Fibroblast of skin of back (primary cell): ENCODE measurements around the gene KAZN.
A peak's percentile ranks its signal among the peaks of the same experiment; 100 is the strongest.

Experiments
- DNase-seq: peaks from one replicate; pipeline ENCODE4 v3.0.0-alpha.2; 2013

Gene KAZN

GRCh38 chr1:14921057-14921456 is 322.6 kb downstream of the KAZN start:
- DNase-seq: no peak

DNA sequence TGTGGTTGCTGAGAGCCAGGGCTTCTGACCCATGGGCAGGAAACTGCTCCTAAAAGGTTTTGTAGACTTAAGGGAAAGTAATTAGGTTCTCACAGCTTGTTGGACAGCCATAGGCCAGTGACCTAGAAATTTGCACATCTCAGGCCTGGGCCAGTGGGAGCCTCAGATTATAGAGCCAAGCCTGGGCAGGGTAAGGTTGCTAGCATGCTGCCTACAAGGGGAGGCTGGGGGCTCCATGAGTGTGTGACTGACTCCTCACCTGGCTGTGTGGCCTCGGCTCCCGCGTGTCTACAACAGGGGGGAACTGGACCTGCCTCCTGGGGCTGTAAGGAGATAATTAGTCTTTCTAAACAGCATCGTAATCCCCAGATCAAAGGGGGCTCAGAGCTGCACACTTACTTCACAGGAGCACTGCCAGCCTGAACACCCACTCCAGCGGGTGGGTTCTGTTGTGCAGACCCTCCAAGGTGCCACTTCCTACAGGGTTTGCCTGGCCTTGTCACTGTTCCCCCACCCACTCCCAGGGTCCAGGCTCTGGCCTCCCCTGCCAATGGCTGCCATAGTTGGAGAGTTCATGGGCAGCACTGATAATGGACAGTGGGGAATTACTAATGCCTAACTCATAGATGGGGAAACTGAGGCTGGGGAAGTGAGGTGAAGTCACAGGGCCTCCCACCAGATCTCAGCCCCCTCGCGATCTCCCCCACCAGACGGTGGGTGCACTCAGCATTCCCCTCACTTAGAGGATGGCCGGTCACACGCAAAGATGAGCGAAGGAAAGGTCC is 324.6 kb downstream of the KAZN start:
- no peak for DNase-seq

- DNase-seq: peak; percentile 70
These were observed 325.4 kb downstream of the KAZN start for GRCh38 chr1:14923727-14924452.

GRCh38 chr1:14924455-14925331 is 326.2 kb downstream of the KAZN start:
- DNase-seq: peak; percentile 53

- no peak for DNase-seq
These were observed 327.1 kb downstream of the KAZN start for GRCh38 chr1:14925336-14926136.

DNA sequence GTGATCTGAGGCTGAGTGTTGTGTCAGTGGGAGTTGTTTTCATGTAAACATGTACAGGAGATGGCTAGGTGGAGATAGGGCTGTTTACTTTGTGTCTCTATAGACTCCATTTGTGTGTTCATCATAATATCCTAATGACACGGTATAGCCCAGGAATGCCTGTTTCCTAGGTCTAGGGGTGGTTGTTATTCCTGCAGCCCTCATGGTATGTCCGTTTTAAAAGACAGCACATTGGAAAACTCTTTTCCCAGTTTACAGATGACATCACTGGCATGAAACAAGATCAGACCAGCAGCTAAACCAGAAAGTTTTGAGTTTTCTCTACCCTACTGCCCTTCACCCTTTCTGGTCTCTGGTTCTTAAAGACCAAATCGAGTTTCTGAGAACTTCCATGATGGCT is 327.7 kb downstream of the KAZN start:
- peak; percentile 84 for DNase-seq

DNA sequence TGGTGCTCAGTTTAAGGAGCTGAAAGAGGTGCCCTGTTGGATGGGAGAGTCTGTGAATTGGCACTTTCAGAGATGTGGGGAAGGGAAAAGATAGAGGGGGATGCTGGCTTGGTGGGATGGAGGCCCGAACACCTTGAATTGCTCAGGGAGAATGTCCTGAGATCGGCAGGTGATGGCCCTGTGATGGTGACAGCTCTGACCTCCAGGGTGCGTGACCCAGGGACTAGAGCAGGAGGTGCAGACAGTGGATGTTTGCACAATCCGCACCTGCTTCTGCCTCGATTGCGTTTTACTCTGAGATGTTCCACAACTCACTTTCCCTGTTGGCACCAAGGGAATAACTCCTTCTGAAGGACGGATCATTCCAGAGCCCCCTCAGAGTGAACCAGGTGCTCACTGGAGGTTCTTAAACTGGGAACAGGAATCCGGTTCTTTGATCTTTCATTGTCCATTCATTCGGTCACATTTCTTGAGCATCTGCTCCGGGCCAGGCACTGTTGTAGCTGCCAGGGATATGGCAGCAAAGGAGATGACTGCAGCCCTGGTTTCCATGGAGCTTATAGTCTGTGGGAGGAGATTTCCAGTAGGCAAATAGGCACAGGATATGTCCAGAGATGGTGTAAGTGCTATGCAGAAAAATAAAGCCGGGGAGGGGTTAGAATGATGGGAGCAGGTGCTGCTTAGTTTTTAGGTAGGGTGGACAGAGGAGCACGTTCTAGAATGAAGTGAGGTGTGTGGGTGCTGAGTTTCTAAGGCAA is 328.5 kb downstream of the KAZN start:
- no peak for DNase-seq

- no peak for DNase-seq
These were observed 329.9 kb downstream of the KAZN start for GRCh38 chr1:14928412-14928811.

GRCh38 chr1:14928886-14929546 is 330.5 kb downstream of the KAZN start:
- DNase-seq: no peak

DNA sequence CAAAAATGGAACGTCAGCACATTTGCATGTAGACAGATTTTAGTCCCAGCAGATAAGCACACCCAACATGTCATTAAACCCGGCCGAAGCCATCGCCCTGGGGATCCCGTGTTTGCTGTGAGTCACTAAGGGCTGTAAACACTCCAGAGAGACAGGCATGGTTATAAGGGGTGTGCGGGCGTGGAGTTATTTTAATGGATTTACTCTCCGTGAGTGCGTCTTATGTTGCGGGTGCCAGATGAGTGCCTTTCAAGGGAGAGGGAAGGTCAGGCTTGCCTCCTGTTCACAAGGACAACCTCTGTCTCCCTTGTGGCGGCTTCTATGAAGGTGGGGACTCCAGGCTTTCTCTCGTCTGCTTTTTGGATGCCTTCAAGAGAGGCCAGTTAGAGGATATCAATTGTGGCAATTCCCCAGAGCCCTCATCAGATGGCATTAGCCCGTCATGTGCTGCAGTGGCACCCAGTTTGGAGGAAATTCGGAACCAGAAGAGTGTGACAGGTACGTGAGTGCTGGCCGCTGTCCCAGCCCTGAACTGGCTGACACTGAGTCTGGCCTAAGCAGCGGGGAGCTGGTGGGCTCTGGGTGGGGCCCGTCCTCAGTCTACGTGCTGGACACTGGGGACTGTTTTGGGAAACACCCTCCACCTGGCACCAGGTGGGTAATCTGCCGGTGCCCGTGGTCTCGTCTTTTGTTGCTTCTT is 331.2 kb downstream of the KAZN start:
- no peak for DNase-seq

DNA sequence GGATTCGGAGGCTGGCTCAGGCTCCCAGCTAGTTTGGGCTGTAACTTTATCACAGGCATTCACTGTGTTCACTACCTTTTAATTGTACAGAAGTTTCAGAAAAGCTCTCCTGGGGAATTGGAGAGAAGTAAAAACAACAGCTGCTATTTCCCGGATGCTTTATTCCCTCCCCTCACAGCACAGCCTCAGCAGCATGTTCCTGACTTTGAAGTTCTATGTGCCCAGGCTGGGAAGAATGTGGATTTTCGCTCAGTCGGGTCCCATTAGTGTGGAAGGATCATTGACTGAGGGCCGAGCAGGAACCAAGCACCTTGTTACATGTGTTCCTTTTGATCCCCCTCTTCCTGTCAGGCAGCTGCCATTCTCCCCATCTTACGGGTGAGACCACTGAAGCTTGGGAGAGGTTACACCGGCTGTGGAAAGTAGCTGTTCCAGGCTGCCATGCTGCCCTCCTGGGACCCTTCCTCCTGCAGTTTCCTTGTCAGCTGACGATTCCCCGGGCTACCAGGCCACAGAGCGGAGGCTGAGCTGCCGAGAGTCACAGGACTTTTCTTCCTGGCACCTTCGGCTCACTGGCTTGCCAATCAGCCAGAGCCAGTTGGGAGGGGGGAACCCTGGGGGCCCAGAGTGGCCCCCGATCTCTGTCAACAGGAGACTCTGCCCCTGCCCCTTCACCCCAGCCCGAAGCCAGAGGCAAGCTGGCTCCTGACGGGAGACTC is 331.9 kb downstream of the KAZN start:
- no peak for DNase-seq

DNA sequence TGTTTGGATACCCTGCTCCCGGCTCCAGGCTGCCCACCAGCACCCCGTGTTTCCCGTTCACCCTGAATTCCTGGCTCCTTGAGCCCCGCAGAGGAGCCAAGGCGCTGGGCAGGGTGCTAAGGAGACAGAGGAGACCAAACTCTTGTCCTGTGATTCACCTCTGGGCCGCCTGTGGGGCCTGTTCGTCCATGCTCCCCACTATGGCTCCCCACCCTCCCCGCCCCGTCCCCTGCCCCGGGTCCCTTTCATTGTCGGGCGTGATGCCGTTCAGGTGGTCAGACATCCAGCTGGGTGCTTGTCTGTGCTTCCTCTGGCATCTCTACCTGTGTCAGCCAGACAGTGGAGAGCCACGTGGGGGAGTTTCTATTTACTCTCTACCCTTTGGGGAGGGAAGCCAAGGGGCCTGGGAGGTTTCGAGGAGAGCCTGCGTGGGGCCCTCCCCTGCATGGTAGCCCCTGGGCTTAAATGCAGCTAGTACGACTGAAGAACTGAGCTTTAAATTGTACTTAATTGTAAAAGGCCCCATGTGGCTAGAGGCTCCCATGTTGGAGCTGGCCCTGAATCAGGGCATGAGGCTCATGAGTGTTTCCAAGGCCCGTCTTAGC is 333.7 kb downstream of the KAZN start:
- no peak for DNase-seq

- no peak for DNase-seq
These were observed 336.4 kb downstream of the KAZN start for GRCh38 chr1:14934867-14935266.

DNA sequence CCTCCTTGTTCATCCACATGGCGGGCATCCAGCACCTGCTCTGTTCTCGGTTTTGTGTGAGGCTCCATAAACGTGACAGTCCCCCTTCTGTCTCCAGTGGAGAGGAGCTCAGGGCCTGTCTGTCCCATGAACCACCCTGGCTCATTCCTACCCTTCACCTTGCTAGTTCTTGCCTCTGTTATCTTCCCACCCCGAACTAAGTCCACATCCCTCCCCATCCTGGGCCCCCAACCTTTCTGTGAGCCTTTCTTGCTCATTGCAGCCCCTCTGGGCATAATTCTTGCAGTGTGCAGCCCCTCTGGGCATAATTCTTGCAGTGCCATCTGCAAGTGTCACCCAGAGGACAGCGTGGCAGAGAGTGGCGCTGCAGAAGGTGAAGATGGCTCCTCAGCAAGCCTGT is 338.3 kb downstream of the KAZN start:
- no peak for DNase-seq

DNA sequence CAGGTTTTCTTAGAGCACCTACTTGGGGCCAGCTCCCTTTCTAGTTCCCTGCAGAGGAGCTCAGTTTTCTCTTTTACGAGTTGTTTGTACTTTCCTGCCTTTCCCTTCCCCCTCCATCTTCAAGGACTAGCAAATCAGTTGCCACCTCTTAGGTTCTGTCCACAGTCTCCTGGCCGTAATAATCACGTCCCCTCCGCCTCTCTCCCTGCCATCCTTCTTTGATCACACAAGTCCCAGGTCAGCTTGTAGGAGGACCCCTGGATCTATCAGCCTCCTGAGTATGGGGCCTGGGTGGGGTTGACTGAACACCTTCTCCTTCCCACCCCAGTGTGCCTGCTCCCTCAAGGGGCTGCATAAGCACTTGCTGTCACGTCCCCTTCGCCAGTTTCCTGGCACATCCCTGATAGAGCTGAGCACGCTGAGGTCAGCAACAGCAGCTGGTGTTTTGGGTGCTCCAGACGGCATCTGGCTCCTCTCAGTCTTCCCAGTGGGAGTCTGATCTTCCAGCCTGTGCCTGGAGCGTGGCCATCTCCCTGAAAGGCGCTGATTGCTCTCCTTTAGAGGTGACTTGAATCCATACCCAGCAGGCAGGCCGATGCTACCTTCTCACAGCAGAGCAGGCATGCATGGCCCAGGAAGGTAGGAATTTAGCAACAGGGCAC is 338.9 kb downstream of the KAZN start:
- no peak for DNase-seq

DNA sequence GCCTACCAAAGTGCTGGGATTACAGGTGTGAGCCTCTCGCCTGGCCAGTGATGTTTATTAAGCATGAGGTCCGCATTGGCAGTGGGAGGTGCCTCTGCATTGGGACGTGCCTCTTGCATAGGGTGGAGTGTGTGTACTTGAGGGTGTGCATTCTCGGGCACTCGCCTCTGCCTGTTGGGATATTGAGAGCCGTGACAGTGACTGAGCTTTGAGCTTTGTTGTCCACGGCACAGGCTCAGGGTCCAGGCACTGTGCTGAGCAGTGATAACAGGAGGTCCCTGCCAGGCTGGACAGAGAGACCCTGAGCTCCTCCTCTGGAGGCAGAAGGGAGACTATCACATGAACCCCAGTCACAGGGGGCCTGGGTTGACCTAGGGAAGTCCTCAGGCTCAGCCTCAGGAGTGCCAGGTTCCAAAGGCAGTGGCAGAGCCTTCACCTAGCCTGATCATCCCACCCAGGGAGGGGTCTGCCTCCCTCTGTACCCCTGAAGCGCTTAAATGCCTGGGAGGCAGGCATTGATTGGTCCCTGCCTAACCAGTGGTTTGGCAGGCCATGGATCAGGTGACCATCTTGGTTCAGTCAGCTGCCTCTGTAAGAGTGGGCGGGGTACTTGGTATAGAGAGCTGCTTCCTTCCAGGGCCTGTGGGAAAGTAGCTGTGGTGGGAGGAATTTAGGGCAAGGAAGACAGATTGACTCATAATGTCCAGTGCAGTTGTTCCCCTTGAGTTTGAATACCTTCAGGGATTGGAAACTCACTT is 341.2 kb downstream of the KAZN start:
- peak; percentile 89 for DNase-seq

DNA sequence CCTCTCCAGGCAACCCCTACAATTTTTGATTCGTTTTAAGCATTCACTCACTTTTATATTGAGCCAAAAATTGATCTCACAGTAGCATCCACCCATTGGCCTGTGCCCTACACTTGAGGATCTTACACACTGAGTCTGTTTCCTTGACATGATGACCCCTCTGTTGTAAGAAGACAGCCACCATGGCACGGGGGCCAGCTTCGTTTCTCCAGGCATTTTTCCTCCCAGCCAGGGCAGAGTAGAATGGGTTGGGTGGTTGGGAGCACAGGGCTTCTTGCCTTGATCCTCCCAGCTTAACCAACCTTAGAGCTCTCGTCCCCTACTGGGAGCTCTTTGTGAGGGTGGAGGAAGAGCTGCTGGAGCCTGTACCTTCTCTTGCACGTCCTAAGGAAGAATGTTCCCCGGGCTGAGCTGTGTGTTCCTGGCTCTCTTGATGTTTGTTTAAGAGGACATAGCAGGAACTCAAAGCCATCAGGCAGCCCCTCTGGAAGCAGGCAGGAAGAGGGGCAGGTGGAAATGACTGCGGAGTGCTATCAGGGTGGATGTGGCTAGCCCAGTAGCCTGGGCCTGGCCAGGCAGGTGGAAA is 341.9 kb downstream of the KAZN start:
- no peak for DNase-seq
